GM19328 (cell line): ENCODE data around the gene ZNF41.
"Not testable (repeated sequence)": the region's sequence is repeated elsewhere in the genome, so short reads cannot be mapped to it uniquely, and the experiment has no call there.

ENCODE experiments used
- ATAC-seq: cut with Tn5 transposase; IDR thresholded peaks from one replicate; pipeline ENCODE4 v1.9.1; 2021; ENCODE audit warnings: mild to moderate bottlenecking, moderate library complexity; ENCODE audit not compliant: unreplicated experiment

Gene ZNF41

GRCh38 chrX:47492133-47492532 lies 9.1 kb upstream of the ZNF41 start:
- ATAC-seq: not testable (repeated sequence)

- ATAC-seq: no peak
These were observed 6.7 kb upstream of the ZNF41 start for GRCh38 chrX:47489507-47490275.

GRCh38 chrX:47484885-47485284 lies 1.9 kb upstream of the ZNF41 start:
- ATAC-seq: no peak

- no peak for ATAC-seq
These were observed 565 bp upstream of the ZNF41 start for GRCh38 chrX:47483306-47484268.

- ATAC-seq: no peak
These were observed 934 bp downstream of the ZNF41 start for GRCh38 chrX:47482065-47482511.

- ATAC-seq: no peak
These were observed 1.9 kb downstream of the ZNF41 start for GRCh38 chrX:47481160-47481559.

GRCh38 chrX:47480576-47480975 lies 2.4 kb downstream of the ZNF41 start:
- ATAC-seq: no peak

- no peak for ATAC-seq
These were observed 7.5 kb downstream of the ZNF41 start for GRCh38 chrX:47475476-47475875.

- no peak for ATAC-seq
These were observed 15.9 kb downstream of the ZNF41 start for GRCh38 chrX:47467106-47467505.

GRCh38 chrX:47460561-47460960 lies 22.5 kb downstream of the ZNF41 start:
- ATAC-seq: no peak

GRCh38 chrX:47458528-47458927 lies 24.5 kb downstream of the ZNF41 start:
- no peak for ATAC-seq

- no peak for ATAC-seq
These were observed 26.9 kb downstream of the ZNF41 start for GRCh38 chrX:47456080-47456479.

- no peak for ATAC-seq
These were observed 30.9 kb downstream of the ZNF41 start for GRCh38 chrX:47452112-47452511.

- no peak for ATAC-seq
These were observed 34.7 kb downstream of the ZNF41 start for GRCh38 chrX:47448165-47448806.

- ATAC-seq: no peak
These were observed 35.4 kb downstream of the ZNF41 start for GRCh38 chrX:47447607-47448006.

GRCh38 chrX:47446971-47447370 lies 36.1 kb downstream of the ZNF41 start:
- no peak for ATAC-seq

- no peak for ATAC-seq
These were observed 36.6 kb downstream of the ZNF41 start for GRCh38 chrX:47446431-47446830.

- no peak for ATAC-seq
These were observed 52.1 kb downstream of the ZNF41 start for GRCh38 chrX:47430925-47431324.

GRCh38 chrX:47422444-47422843 lies 60.6 kb downstream of the ZNF41 start:
- ATAC-seq: no peak

- no peak for ATAC-seq
These were observed 62.1 kb downstream of the ZNF41 start for GRCh38 chrX:47420962-47421361.

- ATAC-seq: no peak
These were observed 62.8 kb downstream of the ZNF41 start for GRCh38 chrX:47420265-47420664.
